ENCODE results near the gene SMIM14. TPM values are rescaled to one million over a fixed set of nuclear protein-coding genes. Genes with fewer than 3 reads are reported as not detected.

The SMIM14 gene
- total RNA-seq = 10 to 100 TPM; 12.6 to 21.8 (median 15.2) TPM
- 46.9 TPM for total RNA-seq (2013)

GRCh38 chr4:39638354-39639239 lies at the start of gene SMIM14:
Gene SMIM14 (minus strand): TSS chr4:39638865. CDS start chr4:39605145, 33,720 bp downstream.
- peaks cover 21% of the 10 kb centered on the region for H3K4me1 ChIP-seq (ENCODE audit: control insufficient read depth, insufficient read depth, low read length)
- Mint-ChIP-seq H3K4me1 (peaks cover 39 to 48% of the 10 kb centered on the region in 2 donors), H3K27ac (peak within 1 kb of the TSS; percentile 94), H3K4me3 (peak within 1 kb of the TSS; percentile 94), H3K36me3 (no peaks in the 10 kb centered on the region), H3K27me3 (ENCODE audit: low read depth in 2 of 2) (no peaks in the 10 kb centered on the region), H3K9me3 (no peaks in the 10 kb centered on the region)
- peak within 1 kb of the TSS; percentile 90 for H3K27ac ChIP-seq (ENCODE audit: low read length)
- intact Hi-C loops (cut with micrococcal nuclease) = loop anchor here (1.0 to 5.0 kb wide), 5 partner anchors 59 to 559 kb away; partner anchors contain the start of genes LIAS, PDS5A, RHOH and RPL9
- H3K27me3 ChIP-seq (ENCODE audit: control insufficient read depth, insufficient read depth, low read length) = no peaks in the 10 kb centered on the region
- no peaks in the 10 kb centered on the region for H3K9me3 ChIP-seq (ENCODE audit: control insufficient read depth, insufficient read depth, low read length)
- no peaks in the 10 kb centered on the region for H3K36me3 ChIP-seq (ENCODE audit: control insufficient read depth, insufficient read depth, low read length)
- DNase-seq (peak; percentile 80 to 93), ATAC-seq (peak; percentile 76 to 90 (median 80))
- no peak for TF ChIP-seq CTCF (IDR thresholded peaks at IDR 0.05)
- peak within 1 kb of the TSS; percentile 76 for H3K4me3 ChIP-seq (ENCODE audit: low read length)
- WGBS (ENCODE audit: insufficient coverage) = under 1% methylated on average over 75 of the region's 75 CpGs

DNA sequence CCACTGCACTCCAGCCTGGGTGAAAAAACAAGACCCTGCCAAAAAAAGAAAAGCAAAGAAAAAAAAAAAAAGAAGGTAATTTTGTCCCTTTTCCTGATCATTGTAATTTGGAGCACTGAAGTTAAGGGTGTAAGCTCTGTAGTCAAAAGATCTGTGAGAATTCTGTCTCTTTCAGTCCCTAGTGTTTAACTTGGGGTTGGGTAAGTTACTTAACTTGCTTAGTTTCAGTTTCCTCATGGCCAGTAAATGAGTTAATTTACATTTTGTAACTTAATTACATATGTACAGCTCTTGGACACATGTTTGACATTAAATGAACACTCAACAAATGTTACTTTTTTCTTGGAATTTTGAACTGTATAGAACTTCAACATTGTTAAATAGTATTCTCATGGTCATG lies 48.3 kb upstream of the SMIM14 start:
- Histone ChIP-seq H3K4me3 (ENCODE audit: low read length) (no peak overlapping the region), H3K27ac (ENCODE audit: low read length) (no peak overlapping the region), H3K27me3 (ENCODE audit: control insufficient read depth, insufficient read depth, low read length) (no peaks in the 10 kb centered on the region), H3K9me3 (ENCODE audit: control insufficient read depth, insufficient read depth, low read length) (no peaks in the 10 kb centered on the region), H3K36me3 (ENCODE audit: control insufficient read depth, insufficient read depth, low read length) (no peaks in the 10 kb centered on the region), H3K4me1 (ENCODE audit: control insufficient read depth, insufficient read depth, low read length) (no peaks in the 10 kb centered on the region)
- H3K4me3 Mint-ChIP-seq = no peak overlapping the region
- H3K27me3 Mint-ChIP-seq (ENCODE audit: low read depth in 2 of 2) = no peaks in the 10 kb centered on the region
- DNase-seq (no peak), ATAC-seq (no peak)
- intact Hi-C loops (cut with micrococcal nuclease) = no loop called here
- H3K27ac Mint-ChIP-seq = no peak overlapping the region
- TF ChIP-seq CTCF (IDR thresholded peaks at IDR 0.05) = no peak
- no peaks in the 10 kb centered on the region for H3K4me1 Mint-ChIP-seq
- no peaks in the 10 kb centered on the region for H3K36me3 Mint-ChIP-seq
- no peaks in the 10 kb centered on the region for H3K9me3 Mint-ChIP-seq

DNA sequence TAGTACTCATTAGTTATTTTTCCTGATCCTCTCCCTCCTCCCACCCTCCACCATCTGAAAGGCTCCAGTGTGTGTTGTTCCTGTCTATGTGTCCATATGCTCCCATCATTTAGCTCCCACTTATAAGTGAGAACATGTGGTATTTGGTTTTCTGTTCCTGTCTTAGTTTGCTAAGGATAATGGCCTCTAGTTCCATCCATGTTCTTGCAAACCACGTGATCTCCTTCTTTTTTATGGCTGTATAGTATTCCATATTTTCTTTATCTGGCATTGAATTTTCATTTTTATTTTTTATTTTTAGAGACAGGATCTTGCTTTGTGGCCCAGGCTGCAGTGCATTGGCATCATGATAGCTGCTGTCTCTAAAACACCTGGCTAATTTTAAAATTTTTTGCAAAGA lies 47.3 kb upstream of the SMIM14 start:
- no peak for ATAC-seq

More for the DNA sequence above, 47.3 kb upstream of the SMIM14 start:
- H3K36me3 Mint-ChIP-seq = no peaks in the 10 kb centered on the region
- no peak overlapping the region for H3K4me3 ChIP-seq (ENCODE audit: low read length)
- no CpG with 5 or more reads among the region's 1 CpG for WGBS (ENCODE audit: insufficient coverage)
- no peak overlapping the region for H3K27ac ChIP-seq (ENCODE audit: low read length)
- H3K36me3 ChIP-seq (ENCODE audit: control insufficient read depth, insufficient read depth, low read length) = no peaks in the 10 kb centered on the region
- H3K27me3 Mint-ChIP-seq (ENCODE audit: low read depth in 2 of 2) = no peaks in the 10 kb centered on the region
- H3K4me1 Mint-ChIP-seq = no peaks in the 10 kb centered on the region
- H3K9me3 ChIP-seq (ENCODE audit: control insufficient read depth, insufficient read depth, low read length) = no peaks in the 10 kb centered on the region
- no peak overlapping the region for H3K27ac Mint-ChIP-seq
- H3K4me1 ChIP-seq (ENCODE audit: control insufficient read depth, insufficient read depth, low read length) = no peaks in the 10 kb centered on the region
- no peak for DNase-seq
- H3K4me3 Mint-ChIP-seq = no peak overlapping the region
- no peak for TF ChIP-seq CTCF (IDR thresholded peaks at IDR 0.05)
- no peaks in the 10 kb centered on the region for H3K9me3 Mint-ChIP-seq
- intact Hi-C loops (cut with micrococcal nuclease) = no loop called here
- H3K27me3 ChIP-seq (ENCODE audit: control insufficient read depth, insufficient read depth, low read length) = no peaks in the 10 kb centered on the region

Data from natural killer cell (primary cell).